IPS DF 4.7 (cell line): ENCODE measurements around the gene HCRT.
"Not testable (repeated sequence)": the region's sequence is repeated elsewhere in the genome, so short reads cannot be mapped to it uniquely, and the experiment has no call there.

Source experiments
- DNase-seq: peaks from one replicate; pipeline ENCODE4 v3.0.0-alpha.2; 2013; ENCODE audit warnings: low spot score; ENCODE audit errors: extremely low read depth

The HCRT gene, protein sequence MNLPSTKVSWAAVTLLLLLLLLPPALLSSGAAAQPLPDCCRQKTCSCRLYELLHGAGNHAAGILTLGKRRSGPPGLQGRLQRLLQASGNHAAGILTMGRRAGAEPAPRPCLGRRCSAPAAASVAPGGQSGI

DNA sequence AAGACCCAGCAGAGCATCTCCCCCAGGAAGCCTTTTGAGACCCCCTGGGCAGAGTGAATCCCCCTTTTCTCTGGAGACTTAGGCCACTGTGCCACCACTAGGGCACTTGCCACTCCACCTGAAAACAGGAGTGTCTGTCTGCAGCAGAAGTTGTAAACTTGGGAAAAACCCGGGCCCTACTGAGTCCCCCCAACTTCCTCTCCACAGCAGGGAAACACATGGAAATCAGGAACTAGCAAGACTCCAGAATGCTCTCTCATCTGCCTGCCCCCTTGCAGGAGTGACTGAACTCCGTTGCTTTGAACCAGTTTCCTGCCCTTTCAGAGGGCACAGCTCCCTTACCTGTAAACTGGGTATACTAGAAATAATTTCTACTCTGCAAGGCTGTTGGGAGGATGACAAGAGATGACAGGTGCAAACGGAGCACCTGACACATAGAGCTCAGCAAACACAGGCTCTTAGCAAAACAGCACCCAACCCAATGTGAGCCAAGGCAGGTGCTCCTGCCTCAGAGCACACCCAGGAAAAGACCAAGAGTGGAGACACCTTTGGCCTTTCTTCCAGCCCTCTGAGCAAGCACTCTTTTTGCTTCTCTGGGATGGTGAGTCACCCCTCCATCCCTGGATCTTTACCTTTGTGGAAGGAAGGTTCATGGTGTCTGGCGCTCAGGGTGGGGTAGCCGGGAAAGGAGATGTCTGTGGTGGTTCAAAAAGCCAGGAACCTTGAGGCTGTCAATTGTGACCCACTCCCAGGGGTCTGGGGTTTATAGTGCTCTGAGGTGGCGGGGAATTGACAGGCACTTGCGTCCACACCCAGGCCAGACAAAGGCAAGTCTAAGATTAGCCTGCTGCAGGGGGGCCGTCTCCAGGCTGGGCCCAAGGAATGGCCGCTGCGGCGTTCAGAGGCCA is at the start of gene HCRT:
Gene HCRT (minus strand): TSS at position 740 of the 908 bp plus-strand sequence. CDS start 87 bp downstream, at position 653.
- no peak for DNase-seq

DNA sequence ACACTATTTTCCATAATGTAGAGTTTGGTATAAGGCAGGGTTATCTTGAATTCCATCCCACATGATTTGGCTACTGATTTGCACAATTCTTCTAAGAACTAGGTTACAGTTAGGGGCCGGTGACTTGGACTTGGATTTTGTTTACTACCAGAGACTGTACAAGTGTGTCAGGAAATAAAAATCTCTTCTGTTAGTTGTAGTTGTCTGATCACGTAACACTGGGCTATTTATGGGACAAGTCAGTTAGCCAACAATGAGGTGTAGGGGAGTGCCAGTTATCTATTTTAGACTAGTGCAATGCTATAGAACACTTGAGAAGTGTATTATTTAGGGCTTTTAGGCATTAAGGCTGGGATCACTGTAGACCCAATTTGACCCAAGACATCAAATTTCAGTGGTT is 48.7 kb upstream of the HCRT start:
- no peak for DNase-seq

DNA sequence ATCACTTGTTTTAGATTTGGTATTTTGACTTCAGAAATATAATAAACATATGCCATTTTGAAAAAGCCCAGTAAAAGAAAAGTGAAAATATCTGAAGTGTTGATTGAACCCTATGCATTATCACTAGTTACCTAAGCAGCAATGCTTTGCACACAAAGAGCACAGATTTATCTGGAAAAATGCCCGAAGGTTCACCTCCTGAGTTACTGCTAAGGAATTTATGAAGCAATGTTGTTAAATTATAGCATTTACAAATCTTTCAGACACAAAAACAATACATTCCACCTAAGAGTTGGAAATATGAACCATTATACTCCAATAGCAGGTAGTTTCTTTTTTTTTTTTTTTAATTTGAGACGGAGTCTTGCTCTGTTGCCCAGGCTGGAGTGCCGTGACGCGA is 47.9 kb upstream of the HCRT start:
- DNase-seq, result no peak

DNA sequence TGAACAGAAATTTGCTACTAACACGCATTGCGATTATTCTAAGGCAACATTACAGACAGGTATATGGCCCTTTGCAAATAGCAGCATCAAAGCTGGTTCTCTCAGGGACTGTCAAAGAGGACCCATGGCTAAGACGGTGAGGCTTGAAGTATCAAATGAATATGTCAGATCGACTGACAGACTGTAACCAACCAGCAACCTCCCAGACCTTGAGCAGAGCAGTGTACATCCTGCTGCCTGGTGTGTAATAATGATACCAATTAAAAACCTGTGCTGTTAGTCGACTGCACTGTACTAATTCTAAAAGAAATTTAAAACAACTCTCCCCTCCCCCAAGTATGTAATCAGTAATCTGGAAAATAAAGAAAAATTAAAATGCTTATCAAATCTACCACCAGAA is 45.0 kb upstream of the HCRT start:
- no peak for DNase-seq

DNA sequence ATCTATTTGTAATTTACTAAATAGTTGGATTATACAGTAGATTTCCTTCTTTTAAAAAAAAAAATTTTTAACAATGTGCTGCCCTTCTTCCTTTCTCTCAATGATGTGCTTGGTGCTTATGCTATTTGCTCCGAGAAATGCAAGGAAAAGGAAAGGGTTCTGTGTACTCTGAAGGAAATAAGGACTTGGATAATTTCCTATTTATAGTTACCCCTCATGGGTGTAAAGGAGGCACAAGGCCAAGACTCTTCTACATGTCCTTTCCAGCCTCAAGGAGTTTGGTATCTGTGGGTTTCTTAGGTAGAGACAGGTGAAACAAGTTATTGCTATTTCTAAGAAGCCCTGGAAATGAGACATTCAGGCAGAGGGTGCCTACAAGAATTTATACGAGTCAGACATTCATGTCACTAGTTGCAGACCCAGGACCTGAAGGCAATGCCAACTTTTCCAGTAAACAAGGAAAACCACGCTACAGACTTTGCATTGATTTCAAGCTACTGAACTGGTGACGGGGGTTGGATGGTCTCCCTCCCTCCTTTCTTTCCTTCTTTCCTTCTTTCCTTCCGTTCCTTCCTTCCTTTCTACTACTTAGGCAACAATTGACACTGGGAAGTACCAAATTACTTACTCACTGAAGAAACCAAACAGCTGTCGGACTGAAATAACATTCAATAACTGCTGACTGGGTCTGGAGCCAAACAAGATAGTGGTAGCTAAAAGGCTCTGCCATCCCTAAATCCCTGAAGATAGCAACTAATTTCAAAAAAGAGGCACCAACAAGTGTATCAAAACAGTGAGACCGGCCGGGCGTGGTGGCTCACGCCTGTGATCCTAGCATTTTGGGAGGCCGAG is 42.8 kb upstream of the HCRT start:
- no peak for DNase-seq

DNA sequence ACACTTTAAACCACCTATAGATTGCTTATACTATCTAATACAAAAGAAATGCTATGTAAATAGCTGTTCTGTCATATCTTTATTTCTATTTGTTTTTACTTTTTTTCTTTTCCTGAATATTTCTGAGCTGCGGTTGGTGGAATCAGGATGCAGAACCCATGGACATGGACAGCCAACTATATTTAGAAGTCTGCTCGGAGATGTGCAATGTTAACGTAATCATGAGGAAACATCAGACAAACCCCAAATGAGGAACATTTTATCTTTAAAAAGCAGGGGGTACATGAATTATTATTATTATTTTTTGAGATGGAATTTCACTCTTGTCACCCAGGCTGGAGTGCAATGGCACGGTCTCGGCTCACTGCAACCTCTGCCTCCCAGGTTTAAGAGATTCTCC is 40.4 kb upstream of the HCRT start:
- DNase-seq, result no peak

DNA sequence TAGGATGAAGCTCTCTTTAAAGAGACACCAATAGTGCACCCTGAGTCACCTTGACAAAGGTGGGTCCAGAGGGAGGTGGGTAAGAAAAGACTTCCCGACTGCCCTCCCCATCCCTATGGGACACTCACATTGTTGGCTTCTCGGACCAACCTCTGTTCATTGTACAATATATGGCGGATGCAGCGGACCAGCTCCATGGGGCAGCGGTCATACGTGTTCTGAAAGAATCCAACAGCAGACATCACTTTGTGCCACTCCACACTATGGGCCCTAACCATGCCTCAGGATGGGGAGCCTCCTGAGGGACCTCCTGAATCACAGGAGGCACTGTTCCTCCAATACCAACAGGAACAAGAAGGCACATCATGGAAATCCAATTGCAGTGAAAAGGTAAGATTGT is 39.4 kb upstream of the HCRT start:
- DNase-seq, result no peak

DNA sequence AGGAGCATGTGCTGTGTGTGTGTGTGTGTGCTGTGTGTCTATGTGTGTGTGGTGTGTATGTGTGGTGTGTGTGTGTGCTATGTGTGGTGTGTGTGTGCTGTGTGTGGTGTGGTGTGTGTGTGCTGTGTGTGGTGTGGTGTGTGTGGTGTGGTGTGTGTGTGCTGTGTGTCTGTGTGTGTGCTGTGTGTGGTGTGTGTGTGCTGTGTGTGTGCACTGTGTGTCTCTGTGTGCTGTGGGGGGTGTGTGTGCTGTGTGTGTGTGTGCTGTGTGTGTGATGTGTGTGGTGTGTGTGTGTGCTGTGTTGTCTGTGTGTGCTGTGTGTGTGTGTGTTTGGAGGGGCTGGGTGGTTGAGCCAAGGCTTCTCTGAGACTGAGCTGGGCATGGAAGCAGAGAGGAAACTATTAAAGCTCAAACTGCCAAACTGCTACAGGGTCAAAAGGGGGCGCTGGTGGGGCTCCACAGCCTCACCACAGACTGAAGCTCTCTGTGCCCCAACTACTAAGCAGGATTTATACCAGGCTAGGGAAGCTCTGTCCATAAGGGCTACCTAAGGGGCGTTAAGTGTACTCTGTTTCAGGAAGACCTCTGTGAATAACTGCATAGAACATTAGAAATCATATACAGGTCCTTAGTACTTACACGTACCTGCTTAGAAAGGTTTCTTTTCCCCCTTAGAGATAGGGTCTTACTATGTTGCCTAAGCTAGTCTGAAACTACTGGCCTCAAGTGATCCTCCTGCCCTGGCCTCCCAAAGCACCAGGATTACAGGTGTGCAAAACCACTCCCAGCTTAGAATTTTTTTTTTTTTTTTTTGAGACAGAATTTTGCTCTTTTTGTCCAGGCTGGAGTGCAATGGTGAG is 36.9 kb upstream of the HCRT start:
- peak; percentile 49 for DNase-seq

DNA sequence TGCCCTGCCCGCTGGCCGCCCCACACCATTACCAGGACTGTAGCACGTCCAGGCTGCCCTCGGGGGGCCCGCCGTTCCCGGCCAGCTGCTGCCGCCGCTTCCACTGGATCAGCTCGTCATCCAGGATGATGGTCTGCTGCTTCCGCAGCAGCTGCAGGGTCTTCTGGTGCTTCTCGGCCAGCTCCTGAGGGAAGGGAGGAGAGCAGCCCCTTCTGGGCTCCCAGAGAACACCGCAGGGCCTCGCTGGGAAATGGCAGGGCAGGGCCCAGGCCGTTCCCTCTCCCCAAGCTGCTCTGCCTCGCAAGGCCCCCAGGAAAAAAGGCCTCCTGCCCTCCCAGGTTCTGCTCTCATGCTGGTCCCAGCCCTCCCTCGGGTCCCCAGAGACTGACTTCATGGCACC is 34.0 kb upstream of the HCRT start:
- not testable (repeated sequence) for DNase-seq

DNA sequence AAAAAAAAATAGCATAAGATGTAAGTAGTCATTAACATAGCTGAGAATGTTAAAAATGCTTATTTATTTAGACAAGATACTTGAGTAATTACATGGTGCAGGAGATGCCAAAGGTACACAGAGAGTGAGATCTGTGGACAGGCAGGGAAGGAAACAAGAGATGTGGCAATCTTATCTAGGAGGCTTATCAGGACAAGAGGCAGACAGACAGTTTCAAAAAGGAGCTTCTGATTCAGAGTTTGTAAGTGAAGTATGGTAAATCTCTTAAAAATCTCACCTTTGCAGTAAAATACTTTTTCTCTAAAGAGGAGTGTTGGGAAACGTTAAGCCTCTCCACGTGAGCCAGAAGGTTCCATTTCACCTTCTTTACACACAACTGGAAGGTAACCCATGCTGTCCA is 28.9 kb upstream of the HCRT start:
- no peak for DNase-seq

DNA sequence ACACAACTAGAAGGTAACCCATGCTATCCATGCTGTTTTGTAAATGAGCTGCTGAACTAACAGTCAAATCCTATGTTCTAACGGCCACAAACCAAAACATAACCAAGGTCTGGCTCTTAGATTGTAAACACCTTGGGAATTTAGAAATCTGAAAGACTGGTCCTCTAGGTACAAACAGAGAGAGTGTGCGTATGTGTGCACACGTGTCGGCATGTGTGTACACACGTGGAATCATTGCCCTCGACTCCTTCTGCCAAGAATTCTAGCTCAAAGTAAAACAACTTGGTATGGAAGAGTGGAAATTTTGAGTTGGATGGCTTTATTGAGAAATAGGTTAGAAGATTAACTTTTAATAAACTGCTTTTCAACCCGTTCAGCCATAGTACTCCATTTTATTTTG is 27.1 kb upstream of the HCRT start:
- DNase-seq, result no peak

DNA sequence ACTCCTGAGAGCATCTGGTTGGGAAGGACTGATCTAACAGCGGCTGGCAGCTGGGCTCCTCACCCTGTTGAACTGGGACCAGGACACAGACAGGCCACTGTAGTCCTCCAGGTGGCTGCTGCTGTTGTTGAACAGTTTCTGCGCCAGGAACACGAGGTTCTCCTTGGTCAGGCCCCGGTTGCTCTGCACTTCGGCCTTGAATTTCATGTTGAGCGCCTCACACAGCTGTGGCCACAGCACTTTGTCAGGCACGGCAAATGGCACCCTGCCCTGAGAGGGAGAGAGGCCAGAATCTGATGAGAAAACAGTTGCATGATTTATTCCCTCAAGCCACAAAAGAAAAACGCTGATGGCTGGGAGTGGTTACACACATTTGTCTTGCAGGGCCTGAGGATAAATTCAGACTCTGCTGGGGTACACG is 26.7 kb upstream of the HCRT start:
- DNase-seq, result not testable (repeated sequence)

DNA sequence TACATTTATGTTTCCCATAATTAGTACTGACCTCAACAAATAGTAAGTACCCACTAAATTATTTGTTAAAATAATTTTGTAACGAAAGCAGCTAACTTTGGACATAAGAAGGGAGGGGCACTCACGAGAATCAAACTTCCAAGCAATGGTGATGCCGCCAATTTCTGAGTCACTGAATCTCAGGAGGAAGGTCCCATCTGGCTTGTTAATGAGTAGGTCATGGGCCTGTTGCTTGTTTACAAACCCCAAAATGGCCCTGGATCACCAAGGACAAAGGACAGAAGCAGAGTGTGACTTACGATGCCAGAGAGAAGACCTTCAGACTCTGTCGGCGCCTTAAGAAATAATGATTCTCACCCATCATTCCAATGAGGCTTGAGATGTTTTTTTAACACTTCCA is 24.8 kb upstream of the HCRT start:
- DNase-seq, result no peak

DNA sequence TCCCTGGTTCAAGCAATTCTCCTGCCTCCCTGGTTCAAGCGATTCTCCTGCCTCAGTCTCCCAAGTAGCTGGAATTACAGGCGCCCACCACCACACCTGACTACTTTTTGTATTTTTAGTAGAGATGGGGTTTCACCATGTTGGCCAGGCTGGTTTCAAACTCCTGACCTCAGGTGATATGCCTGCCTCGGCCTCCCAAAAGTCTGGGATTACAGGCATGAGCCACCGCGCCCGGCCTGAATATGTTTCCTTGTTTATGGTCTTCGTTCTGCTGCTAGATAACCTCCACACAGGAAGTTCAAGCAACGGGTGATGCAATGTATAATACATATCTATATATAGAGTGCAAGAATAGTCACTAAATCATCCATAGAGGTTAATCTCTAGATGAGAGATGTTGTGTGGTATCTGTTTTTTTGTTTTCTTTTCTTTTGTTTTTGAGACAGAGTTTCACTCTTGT is 20.9 kb upstream of the HCRT start:
- not testable (repeated sequence) for DNase-seq

DNA sequence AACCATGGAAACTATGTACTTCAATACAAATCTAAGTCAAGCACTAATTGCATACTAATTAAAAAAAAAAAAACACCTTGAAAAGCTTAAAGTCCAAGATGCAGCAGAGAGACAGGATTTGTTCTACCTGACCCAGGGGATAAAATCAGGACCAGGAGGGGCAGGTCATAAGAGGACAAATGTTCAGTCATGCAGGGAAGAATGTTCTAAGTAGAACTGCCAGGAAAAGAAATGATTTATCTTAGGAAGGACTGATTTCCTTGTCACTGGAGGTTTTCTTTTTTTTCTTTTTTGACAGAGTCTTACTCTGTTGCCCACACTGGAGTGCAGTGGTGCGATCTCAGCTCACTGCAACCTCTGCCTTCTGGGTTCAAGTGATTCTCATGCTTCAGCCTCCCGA is 18.1 kb upstream of the HCRT start:
- DNase-seq, result no peak

DNA sequence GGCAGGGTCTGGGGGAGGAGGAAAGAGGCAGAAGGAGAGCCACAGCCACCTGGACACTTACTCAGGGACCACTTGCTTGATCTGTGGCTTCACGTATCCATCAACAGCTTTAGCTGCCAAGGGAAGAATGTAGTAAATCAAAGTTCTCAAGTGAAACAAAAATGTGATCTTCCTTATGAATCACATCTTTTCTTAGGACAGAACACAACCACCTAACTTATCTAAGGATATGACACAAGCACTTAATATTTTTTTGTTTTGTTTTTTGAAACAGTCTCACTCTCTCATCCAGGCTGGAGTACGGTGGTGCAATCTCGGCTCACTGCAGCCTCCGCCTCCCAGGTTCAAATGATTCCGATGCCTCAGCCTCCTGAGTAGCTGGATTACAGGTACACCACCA is 17.4 kb upstream of the HCRT start:
- no peak for DNase-seq

DNA sequence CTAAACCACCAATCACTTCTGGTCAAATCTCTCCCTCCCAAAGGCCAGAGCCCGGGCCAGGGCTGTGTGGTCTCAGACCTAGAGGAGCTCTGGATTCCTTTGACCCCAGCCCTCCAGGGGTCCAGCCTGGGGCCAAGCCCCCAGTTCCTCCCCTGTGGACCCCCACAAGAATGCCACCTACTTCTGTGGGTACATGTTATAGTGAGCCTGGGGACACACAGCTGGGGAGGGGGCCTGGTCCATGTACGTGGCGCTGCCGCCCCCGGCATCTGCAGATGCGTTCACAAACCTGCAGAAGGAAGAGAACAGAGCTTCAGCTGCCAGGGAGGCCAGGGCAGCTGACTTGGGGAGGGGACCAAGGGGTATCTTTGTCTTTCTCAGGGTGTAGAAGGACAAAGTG is 16.9 kb upstream of the HCRT start:
- no peak for DNase-seq

DNA sequence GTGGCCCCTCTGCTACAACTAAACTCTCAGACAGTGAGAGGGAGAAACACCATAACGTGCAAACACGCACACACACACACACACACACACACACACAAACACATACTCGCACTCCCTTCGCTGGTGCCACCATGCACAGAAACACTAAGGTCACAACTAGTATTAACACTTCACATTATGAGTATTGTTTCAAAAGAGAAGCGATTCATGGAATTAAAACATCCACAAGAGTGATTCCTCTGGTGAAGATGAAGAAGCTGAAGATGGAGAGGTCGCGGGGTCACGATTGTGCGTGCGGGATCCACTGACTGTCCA is 16.2 kb upstream of the HCRT start:
- DNase-seq, result no peak

DNA sequence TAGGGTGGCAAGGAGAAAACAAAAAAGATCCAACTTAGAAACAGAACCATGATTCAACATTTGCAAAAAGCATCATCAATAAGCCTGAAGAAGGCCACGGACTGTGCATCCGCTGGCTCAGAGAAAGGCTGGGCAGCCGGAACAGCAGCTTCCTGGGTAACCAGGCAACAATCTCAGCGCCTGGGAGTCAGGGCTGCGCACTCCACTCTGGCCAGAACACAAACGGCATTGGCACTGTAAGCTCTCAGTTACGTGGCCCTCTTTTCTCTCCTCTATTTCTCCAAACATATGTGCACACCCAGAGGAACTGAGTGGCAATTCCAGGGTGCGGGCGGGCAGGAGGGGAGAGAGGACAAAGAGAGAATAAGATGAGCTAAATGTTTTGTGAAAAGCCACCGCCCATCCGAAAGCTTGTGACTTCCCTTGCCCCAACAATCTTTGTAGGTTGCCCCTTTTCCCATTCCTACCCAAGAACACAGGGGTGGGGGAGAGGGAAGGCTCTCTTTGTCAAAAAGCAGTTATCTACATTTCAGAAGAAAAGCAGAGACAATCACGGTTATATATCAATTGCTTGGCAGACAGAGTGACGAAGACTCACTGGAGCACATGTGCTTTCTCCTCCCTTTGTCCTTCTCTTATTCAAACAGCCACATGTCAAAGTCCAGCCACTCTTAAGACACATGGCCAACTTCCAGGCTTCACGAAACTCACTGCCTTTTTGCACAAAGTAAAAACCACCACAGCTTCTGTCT is 15.6 kb upstream of the HCRT start:
- DNase-seq, result no peak

DNA sequence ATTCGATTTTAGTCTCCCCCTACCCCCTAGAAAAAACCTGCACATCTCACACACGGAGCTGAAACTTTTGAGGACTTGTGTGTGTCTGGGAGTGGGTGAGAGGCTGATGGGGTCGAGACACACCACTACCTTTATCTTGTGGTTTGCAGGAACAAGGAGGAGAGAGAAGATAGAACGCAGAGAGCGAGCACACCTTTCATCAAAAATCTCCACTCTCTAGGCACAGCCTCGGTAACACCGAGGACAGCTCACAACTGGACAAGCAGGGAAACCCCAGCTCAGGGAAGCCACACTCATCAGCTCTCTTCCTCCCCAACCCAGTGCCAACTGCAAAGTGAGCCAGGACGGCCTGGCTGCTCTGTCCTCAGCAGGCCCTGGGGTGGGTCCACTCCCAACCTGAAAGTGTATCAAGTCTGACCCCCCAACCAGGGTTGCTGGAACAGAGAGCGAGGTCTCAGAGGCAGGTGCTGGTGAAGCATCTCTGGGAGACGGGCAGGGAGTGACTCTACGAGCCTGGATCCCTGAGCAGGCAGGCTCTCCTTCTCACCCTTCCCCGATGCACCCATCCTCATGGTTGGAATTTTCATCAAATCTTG is 14.3 kb upstream of the HCRT start:
- DNase-seq, result no peak
